Measurements from ENCODE around the gene NEMP2.

Gene NEMP2

DNA sequence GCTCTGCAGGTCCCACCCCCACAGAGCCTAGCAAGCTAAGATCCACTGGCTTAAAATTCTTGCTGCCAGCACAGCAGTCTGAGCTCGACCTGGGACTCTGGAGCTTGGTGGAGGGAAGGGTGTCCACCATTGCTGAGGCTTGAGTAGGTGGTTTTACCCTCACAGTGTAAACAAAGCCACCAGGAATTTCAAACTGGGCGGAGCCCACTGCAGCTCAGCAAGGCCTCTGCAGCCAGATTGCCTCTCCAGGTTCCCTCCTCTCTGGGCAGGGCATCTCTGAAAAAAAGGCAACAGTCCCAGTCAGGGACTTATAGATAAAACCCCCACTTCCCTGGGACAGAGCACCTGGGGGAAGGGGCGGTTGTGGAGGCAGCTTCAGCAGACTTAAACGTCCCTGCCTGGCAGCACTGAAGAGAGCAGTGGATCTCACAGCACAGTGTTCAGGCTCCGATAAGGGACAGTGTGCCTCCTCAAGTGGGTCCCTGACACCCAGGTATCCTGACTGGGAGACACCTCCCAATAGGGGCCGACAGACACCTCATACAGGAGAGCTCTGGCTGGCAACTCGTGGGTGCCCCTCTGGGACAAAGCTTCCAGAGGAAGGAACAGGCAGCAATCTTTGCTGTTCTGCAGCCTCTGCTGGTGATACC, 20.0 kb upstream of the NEMP2 start:
- TF ChIP-seq, protein P1, sequence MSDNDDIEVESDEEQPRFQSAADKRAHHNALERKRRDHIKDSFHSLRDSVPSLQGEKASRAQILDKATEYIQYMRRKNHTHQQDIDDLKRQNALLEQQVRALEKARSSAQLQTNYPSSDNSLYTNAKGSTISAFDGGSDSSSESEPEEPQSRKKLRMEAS (IDR thresholded peaks at IDR 0.05), result no peak
- TF ChIP-seq RAD21 (IDR thresholded peaks at IDR 0.05; ENCODE audit: low read depth) (no peak), ZBTB7A (IDR thresholded peaks at IDR 0.05; ENCODE audit: low read depth) (no peak), TAF1 (IDR thresholded peaks at IDR 0.05; ENCODE audit: low read depth) (no peak), EP300 (IDR thresholded peaks at IDR 0.05; ENCODE audit: borderline replicate concordance) (no peak), EGR1 (IDR thresholded peaks at IDR 0.05) (no peak), YY1 (IDR thresholded peaks at IDR 0.05; ENCODE audit: low read depth) (no peak), NFIC (IDR thresholded peaks at IDR 0.05) (no peak), FOXM1 (IDR thresholded peaks at IDR 0.05; ENCODE audit: borderline replicate concordance, low read depth) (no peak), TCF12 (IDR thresholded peaks at IDR 0.05; ENCODE audit: low read depth) (no peak), CREB1 (IDR thresholded peaks at IDR 0.05; ENCODE audit: low read depth) (no peak), CEBPB (IDR thresholded peaks at IDR 0.05) (no peak), TEAD4 (IDR thresholded peaks at IDR 0.05) (no peak)
- TF ChIP-seq, protein P2, sequence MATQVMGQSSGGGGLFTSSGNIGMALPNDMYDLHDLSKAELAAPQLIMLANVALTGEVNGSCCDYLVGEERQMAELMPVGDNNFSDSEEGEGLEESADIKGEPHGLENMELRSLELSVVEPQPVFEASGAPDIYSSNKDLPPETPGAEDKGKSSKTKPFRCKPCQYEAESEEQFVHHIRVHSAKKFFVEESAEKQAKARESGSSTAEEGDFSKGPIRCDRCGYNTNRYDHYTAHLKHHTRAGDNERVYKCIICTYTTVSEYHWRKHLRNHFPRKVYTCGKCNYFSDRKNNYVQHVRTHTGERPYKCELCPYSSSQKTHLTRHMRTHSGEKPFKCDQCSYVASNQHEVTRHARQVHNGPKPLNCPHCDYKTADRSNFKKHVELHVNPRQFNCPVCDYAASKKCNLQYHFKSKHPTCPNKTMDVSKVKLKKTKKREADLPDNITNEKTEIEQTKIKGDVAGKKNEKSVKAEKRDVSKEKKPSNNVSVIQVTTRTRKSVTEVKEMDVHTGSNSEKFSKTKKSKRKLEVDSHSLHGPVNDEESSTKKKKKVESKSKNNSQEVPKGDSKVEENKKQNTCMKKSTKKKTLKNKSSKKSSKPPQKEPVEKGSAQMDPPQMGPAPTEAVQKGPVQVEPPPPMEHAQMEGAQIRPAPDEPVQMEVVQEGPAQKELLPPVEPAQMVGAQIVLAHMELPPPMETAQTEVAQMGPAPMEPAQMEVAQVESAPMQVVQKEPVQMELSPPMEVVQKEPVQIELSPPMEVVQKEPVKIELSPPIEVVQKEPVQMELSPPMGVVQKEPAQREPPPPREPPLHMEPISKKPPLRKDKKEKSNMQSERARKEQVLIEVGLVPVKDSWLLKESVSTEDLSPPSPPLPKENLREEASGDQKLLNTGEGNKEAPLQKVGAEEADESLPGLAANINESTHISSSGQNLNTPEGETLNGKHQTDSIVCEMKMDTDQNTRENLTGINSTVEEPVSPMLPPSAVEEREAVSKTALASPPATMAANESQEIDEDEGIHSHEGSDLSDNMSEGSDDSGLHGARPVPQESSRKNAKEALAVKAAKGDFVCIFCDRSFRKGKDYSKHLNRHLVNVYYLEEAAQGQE (IDR thresholded peaks at IDR 0.05; ENCODE audit: low read depth), result no peak
- TF ChIP-seq, protein P3, sequence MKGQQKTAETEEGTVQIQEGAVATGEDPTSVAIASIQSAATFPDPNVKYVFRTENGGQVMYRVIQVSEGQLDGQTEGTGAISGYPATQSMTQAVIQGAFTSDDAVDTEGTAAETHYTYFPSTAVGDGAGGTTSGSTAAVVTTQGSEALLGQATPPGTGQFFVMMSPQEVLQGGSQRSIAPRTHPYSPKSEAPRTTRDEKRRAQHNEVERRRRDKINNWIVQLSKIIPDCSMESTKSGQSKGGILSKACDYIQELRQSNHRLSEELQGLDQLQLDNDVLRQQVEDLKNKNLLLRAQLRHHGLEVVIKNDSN (IDR thresholded peaks at IDR 0.05), result no peak

DNA sequence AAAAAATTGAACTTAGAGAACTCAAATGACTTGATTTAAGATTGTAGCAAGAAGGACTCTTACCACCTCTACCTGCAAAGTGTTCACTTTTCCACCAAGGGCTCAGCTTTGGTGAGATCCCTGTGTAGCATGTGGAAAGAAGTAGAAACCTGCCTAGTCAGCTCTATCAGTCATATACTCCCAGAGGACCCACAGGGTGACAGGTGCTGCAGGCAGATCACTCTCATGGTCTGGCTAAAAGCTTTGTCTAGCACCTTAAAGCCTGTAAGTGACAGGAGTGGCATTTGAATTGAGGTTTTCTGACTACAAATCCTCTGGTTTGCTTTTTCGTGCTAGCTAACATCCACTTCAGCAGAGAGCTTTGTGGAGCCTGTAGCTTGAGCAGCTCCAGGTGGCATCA, 18.7 kb upstream of the NEMP2 start:
- TF ChIP-seq EGR1 (IDR thresholded peaks at IDR 0.05) (no peak), YY1 (IDR thresholded peaks at IDR 0.05; ENCODE audit: low read depth) (no peak), CEBPB (IDR thresholded peaks at IDR 0.05) (no peak), EP300 (IDR thresholded peaks at IDR 0.05; ENCODE audit: borderline replicate concordance) (no peak), TAF1 (IDR thresholded peaks at IDR 0.05; ENCODE audit: low read depth) (no peak), RAD21 (IDR thresholded peaks at IDR 0.05; ENCODE audit: low read depth) (no peak), ZBTB7A (IDR thresholded peaks at IDR 0.05; ENCODE audit: low read depth) (no peak), NFIC (IDR thresholded peaks at IDR 0.05) (no peak), TCF12 (IDR thresholded peaks at IDR 0.05; ENCODE audit: low read depth) (no peak), FOXM1 (IDR thresholded peaks at IDR 0.05; ENCODE audit: borderline replicate concordance, low read depth) (no peak), TEAD4 (IDR thresholded peaks at IDR 0.05) (no peak)
- TF ChIP-seq, protein P1 (IDR thresholded peaks at IDR 0.05), result no peak
- TF ChIP-seq, protein P2 (IDR thresholded peaks at IDR 0.05; ENCODE audit: low read depth), result no peak
- TF ChIP-seq, protein P3 (IDR thresholded peaks at IDR 0.05), result no peak

GRCh38 chr2:190551928-190552327, 17.4 kb upstream of the NEMP2 start:
- TF ChIP-seq, protein P1 (IDR thresholded peaks at IDR 0.05), result no peak
- TF ChIP-seq, protein P2 (IDR thresholded peaks at IDR 0.05; ENCODE audit: low read depth), result no peak
- no peak for TF ChIP-seq ZBTB7A (IDR thresholded peaks at IDR 0.05; ENCODE audit: low read depth)
- no peak for TF ChIP-seq CEBPB (IDR thresholded peaks at IDR 0.05)

DNA sequence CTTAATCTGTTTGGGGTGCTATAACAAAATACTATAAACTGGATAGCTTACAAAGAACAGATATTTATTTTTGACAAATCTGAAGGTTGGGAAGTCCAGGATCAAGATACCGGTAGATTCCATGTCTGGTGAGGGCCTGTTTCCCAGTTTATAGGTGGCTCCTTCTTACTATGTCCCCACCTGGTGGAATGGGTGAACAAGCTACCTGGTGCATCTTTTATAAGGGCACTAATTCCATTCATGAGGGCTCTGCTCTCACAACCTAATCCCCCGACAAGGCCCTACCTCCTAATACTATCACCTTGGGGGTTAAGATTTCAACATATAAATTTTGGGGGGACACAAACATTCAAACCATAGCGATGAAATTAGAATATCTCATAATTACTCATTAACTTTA, 15.6 kb upstream of the NEMP2 start:
- TF ChIP-seq CREB1 (IDR thresholded peaks at IDR 0.05; ENCODE audit: low read depth) (no peak), EGR1 (IDR thresholded peaks at IDR 0.05) (no peak), CEBPB (IDR thresholded peaks at IDR 0.05) (no peak), ZBTB7A (IDR thresholded peaks at IDR 0.05; ENCODE audit: low read depth) (no peak), FOXM1 (IDR thresholded peaks at IDR 0.05; ENCODE audit: borderline replicate concordance, low read depth) (no peak), TEAD4 (IDR thresholded peaks at IDR 0.05) (no peak), TAF1 (IDR thresholded peaks at IDR 0.05; ENCODE audit: low read depth) (no peak), YY1 (IDR thresholded peaks at IDR 0.05; ENCODE audit: low read depth) (no peak), TCF12 (IDR thresholded peaks at IDR 0.05; ENCODE audit: low read depth) (no peak), NFIC (IDR thresholded peaks at IDR 0.05) (no peak), EP300 (IDR thresholded peaks at IDR 0.05; ENCODE audit: borderline replicate concordance) (no peak), RAD21 (IDR thresholded peaks at IDR 0.05; ENCODE audit: low read depth) (no peak)
- TF ChIP-seq, protein P1 (IDR thresholded peaks at IDR 0.05), result no peak
- TF ChIP-seq, protein P2 (IDR thresholded peaks at IDR 0.05; ENCODE audit: low read depth), result no peak
- TF ChIP-seq, protein P3 (IDR thresholded peaks at IDR 0.05), result no peak
